ENCODE measurements around the gene ZNRF3.
A peak's percentile ranks its signal among the peaks of the same experiment; 100 is the strongest.

The ZNRF3 gene

DNA sequence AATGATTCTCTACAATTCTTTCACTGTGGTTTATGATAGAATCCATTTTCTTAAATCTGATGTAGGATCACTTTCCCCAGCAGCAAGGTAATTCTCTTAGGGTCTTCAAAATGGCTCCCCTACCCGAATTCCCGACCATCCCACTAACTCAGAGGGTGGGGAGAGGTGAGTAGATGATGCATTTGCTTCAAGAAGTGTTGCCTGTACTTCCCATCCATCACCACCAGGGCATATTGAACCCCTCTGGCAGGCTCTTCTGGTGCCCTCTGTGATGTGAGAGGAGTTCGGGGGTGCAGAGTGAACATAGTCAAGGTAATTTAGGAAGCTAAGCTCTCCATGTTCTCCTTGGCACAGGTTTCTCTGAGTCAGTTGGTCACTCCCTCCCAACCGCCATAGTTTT is 52.3 kb downstream of the ZNRF3 start:
- H3K27me3 ChIP-seq (ENCODE audit: insufficient read depth, low read length): no peaks in the 10 kb centered on the region

GRCh38 chr22:28936200-28936599 is 52.8 kb downstream of the ZNRF3 start:
- Histone ChIP-seq H3K4me1 (ENCODE audit: insufficient read depth, low read length) (peaks cover 44% of the 10 kb centered on the region), H3K4me3 (ENCODE audit: low read length) (no peak overlapping the region), H3K36me3 (ENCODE audit: insufficient read depth, low read length) (no peaks in the 10 kb centered on the region), H3K27me3 (ENCODE audit: insufficient read depth, low read length) (no peaks in the 10 kb centered on the region), H3K9me3 (ENCODE audit: insufficient read depth, low read depth, low read length) (no peaks in the 10 kb centered on the region), H3K27ac (ENCODE audit: low read depth, low read length) (no peak overlapping the region), H3K9ac (ENCODE audit: low read depth, low read length) (no peak overlapping the region)
- 92% methylated on average over 3 of the region's 3 CpGs for WGBS

More for the DNA sequence above, 52.3 kb downstream of the ZNRF3 start:
- no peak overlapping the region for H3K9ac ChIP-seq (ENCODE audit: low read depth, low read length)
- H3K9me3 ChIP-seq (ENCODE audit: insufficient read depth, low read depth, low read length): no peaks in the 10 kb centered on the region
- peaks cover 39% of the 10 kb centered on the region for H3K4me1 ChIP-seq (ENCODE audit: insufficient read depth, low read length)
- no peak overlapping the region for H3K4me3 ChIP-seq (ENCODE audit: low read length)
- H3K36me3 ChIP-seq (ENCODE audit: insufficient read depth, low read length): no peaks in the 10 kb centered on the region
- no peak overlapping the region for H3K27ac ChIP-seq (ENCODE audit: low read depth, low read length)
- WGBS: 89% methylated on average over 2 of the region's 4 CpGs

GRCh38 chr22:28937206-28938025 is 54.0 kb downstream of the ZNRF3 start:
- 90% methylated on average over 7 of the region's 7 CpGs for WGBS
- no peak overlapping the region for H3K27ac ChIP-seq (ENCODE audit: low read depth, low read length)
- H3K27me3 ChIP-seq (ENCODE audit: insufficient read depth, low read length): no peaks in the 10 kb centered on the region
- H3K36me3 ChIP-seq (ENCODE audit: insufficient read depth, low read length): no peaks in the 10 kb centered on the region
- no peak overlapping the region for H3K4me3 ChIP-seq (ENCODE audit: low read length)
- H3K9ac ChIP-seq (ENCODE audit: low read depth, low read length): no peak overlapping the region
- peaks cover 51% of the 10 kb centered on the region for H3K4me1 ChIP-seq (ENCODE audit: insufficient read depth, low read length)
- H3K9me3 ChIP-seq (ENCODE audit: insufficient read depth, low read depth, low read length): no peaks in the 10 kb centered on the region

GRCh38 chr22:28938286-28938833 is 55.0 kb downstream of the ZNRF3 start:
- WGBS: 92% methylated on average over 4 of the region's 4 CpGs
- Histone ChIP-seq H3K27me3 (ENCODE audit: insufficient read depth, low read length) (no peaks in the 10 kb centered on the region), H3K9me3 (ENCODE audit: insufficient read depth, low read depth, low read length) (no peaks in the 10 kb centered on the region), H3K27ac (ENCODE audit: low read depth, low read length) (no peak overlapping the region), H3K36me3 (ENCODE audit: insufficient read depth, low read length) (no peaks in the 10 kb centered on the region), H3K4me3 (ENCODE audit: low read length) (no peak overlapping the region), H3K9ac (ENCODE audit: low read depth, low read length) (no peak overlapping the region), H3K4me1 (ENCODE audit: insufficient read depth, low read length) (peaks cover 52% of the 10 kb centered on the region)

DNA sequence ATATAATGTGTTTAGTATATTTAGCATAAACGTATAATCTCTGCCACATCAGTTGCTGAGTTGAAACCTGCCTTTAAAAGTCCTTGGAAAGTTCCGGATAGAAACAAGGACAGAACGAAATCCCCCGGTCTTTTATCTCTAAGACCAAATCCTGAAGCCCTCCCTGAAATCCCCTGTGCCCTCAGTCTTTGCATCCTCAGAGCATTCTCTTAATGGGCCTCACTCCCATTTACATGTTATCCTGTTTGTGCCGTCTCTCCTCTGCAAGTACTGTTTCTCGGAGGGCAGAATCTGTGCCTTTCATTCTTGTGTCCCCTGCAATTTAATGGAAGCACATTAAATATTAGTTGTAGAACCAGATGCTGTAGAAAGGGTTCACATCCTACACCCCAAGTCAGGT is 56.0 kb downstream of the ZNRF3 start:
- no peaks in the 10 kb centered on the region for H3K36me3 ChIP-seq (ENCODE audit: insufficient read depth, low read length)
- H3K4me3 ChIP-seq (ENCODE audit: low read length): no peak overlapping the region
- H3K27me3 ChIP-seq (ENCODE audit: insufficient read depth, low read length): no peaks in the 10 kb centered on the region
- H3K27ac ChIP-seq (ENCODE audit: low read depth, low read length): peak overlapping the region; percentile 6; the same call in 1 of the 2 replicates
- 61% methylated on average over 5 of the region's 6 CpGs for WGBS
- H3K9me3 ChIP-seq (ENCODE audit: insufficient read depth, low read depth, low read length): no peaks in the 10 kb centered on the region
- H3K9ac ChIP-seq (ENCODE audit: low read depth, low read length): no peak overlapping the region
- peaks cover 50% of the 10 kb centered on the region for H3K4me1 ChIP-seq (ENCODE audit: insufficient read depth, low read length)

GRCh38 chr22:28939932-28940331 is 56.6 kb downstream of the ZNRF3 start:
- Histone ChIP-seq H3K4me1 (ENCODE audit: insufficient read depth, low read length) (peaks cover 50% of the 10 kb centered on the region), H3K27me3 (ENCODE audit: insufficient read depth, low read length) (no peaks in the 10 kb centered on the region), H3K9ac (ENCODE audit: low read depth, low read length) (no peak overlapping the region), H3K4me3 (ENCODE audit: low read length) (no peak overlapping the region), H3K36me3 (ENCODE audit: insufficient read depth, low read length) (no peaks in the 10 kb centered on the region), H3K9me3 (ENCODE audit: insufficient read depth, low read depth, low read length) (no peaks in the 10 kb centered on the region), H3K27ac (ENCODE audit: low read depth, low read length) (peak overlapping the region; percentile 8)
- 56% methylated on average over 2 of the region's 2 CpGs for WGBS

DNA sequence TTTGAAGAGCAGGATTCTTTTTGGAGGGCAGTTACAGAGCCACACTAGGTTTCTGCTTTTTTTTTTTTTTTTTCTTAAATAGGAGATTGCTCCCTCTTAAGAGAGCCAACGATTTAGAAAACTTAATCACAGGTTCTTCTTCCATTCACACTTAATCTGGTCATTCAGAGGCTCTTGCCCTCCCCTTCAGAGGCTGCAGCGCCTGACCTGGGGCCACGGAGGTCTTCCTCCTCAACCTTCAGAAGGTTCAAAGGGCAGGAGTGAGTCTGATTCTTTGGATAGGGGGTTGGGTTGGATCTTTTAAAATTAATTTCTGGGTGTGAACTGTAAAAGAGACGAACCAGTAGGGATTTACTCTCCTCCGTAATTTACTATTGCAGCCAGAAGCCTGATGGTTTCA is 57.1 kb downstream of the ZNRF3 start:
- Histone ChIP-seq H3K27me3 (ENCODE audit: insufficient read depth, low read length) (no peaks in the 10 kb centered on the region), H3K4me3 (ENCODE audit: low read length) (no peak overlapping the region), H3K27ac (ENCODE audit: low read depth, low read length) (peak overlapping the region; percentile 8), H3K4me1 (ENCODE audit: insufficient read depth, low read length) (peaks cover 50% of the 10 kb centered on the region), H3K36me3 (ENCODE audit: insufficient read depth, low read length) (no peaks in the 10 kb centered on the region), H3K9me3 (ENCODE audit: insufficient read depth, low read depth, low read length) (no peaks in the 10 kb centered on the region), H3K9ac (ENCODE audit: low read depth, low read length) (no peak overlapping the region)
- WGBS: 55% methylated on average over 4 of the region's 5 CpGs

- peaks cover 11% of the 10 kb centered on the region; the same call in 1 of the 2 replicates for H3K9me3 ChIP-seq (ENCODE audit: insufficient read depth, low read depth, low read length)
- H3K4me3 ChIP-seq (ENCODE audit: low read length): no peak overlapping the region
- H3K27me3 ChIP-seq (ENCODE audit: insufficient read depth, low read length): no peaks in the 10 kb centered on the region
- no peak overlapping the region for H3K9ac ChIP-seq (ENCODE audit: low read depth, low read length)
- H3K27ac ChIP-seq (ENCODE audit: low read depth, low read length): peak overlapping the region; percentile 2; the same call in 1 of the 2 replicates
- H3K36me3 ChIP-seq (ENCODE audit: insufficient read depth, low read length): no peaks in the 10 kb centered on the region
- 84% methylated on average over 5 of the region's 5 CpGs for WGBS
- peaks cover 50% of the 10 kb centered on the region for H3K4me1 ChIP-seq (ENCODE audit: insufficient read depth, low read length)
These were observed 59.0 kb downstream of the ZNRF3 start for GRCh38 chr22:28942333-28942732.

- Histone ChIP-seq H3K9me3 (ENCODE audit: insufficient read depth, low read depth, low read length) (peaks cover 15% of the 10 kb centered on the region; the same call in 1 of the 2 replicates), H3K27me3 (ENCODE audit: insufficient read depth, low read length) (no peaks in the 10 kb centered on the region), H3K36me3 (ENCODE audit: insufficient read depth, low read length) (no peaks in the 10 kb centered on the region), H3K4me1 (ENCODE audit: insufficient read depth, low read length) (peaks cover 50% of the 10 kb centered on the region), H3K9ac (ENCODE audit: low read depth, low read length) (no peak overlapping the region), H3K4me3 (ENCODE audit: low read length) (no peak overlapping the region), H3K27ac (ENCODE audit: low read depth, low read length) (peak overlapping the region; percentile 2; the same call in 1 of the 2 replicates)
- 52% methylated on average over 7 of the region's 7 CpGs for WGBS
These were observed 59.6 kb downstream of the ZNRF3 start for GRCh38 chr22:28942801-28943500.

DNA sequence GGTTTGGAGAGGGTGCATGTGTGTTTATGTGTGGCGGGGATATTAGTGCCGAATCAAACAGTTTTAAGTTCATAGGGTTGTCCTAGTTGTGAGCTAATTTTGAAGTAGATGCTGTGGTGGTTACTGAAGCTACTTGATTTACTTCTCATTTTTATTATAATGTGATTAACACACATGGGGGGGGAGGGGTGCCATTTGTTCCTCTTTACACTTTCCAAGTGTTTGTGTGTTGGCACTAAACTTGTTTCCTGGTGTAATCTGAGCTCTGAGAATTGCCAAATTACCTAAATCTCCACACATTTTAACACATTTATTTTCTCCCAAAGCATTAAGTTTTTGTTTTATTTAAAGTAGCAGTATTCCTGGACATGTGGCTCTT is 60.1 kb downstream of the ZNRF3 start:
- Histone ChIP-seq H3K36me3 (ENCODE audit: insufficient read depth, low read length) (no peaks in the 10 kb centered on the region), H3K9me3 (ENCODE audit: insufficient read depth, low read depth, low read length) (peaks cover 15% of the 10 kb centered on the region; the same call in 1 of the 2 replicates), H3K27me3 (ENCODE audit: insufficient read depth, low read length) (no peaks in the 10 kb centered on the region), H3K4me1 (ENCODE audit: insufficient read depth, low read length) (peaks cover 50% of the 10 kb centered on the region), H3K9ac (ENCODE audit: low read depth, low read length) (no peak overlapping the region), H3K4me3 (ENCODE audit: low read length) (no peak overlapping the region), H3K27ac (ENCODE audit: low read depth, low read length) (peak overlapping the region; percentile 2; the same call in 1 of the 2 replicates)
- WGBS: 87% methylated on average over 2 of the region's 2 CpGs

GRCh38 chr22:28947125-28947524 is 63.8 kb downstream of the ZNRF3 start:
- no peak overlapping the region for H3K9ac ChIP-seq (ENCODE audit: low read depth, low read length)
- no peaks in the 10 kb centered on the region for H3K27me3 ChIP-seq (ENCODE audit: insufficient read depth, low read length)
- no peak overlapping the region for H3K27ac ChIP-seq (ENCODE audit: low read depth, low read length)
- no peaks in the 10 kb centered on the region for H3K36me3 ChIP-seq (ENCODE audit: insufficient read depth, low read length)
- H3K9me3 ChIP-seq (ENCODE audit: insufficient read depth, low read depth, low read length): peaks cover 15% of the 10 kb centered on the region; the same call in 1 of the 2 replicates
- 100% methylated on average over 1 of the region's 1 CpG for WGBS
- no peak overlapping the region for H3K4me3 ChIP-seq (ENCODE audit: low read length)
- peaks cover 36% of the 10 kb centered on the region for H3K4me1 ChIP-seq (ENCODE audit: insufficient read depth, low read length)
